Calu3 (cell line): ENCODE results near the gene S1PR3. TPM values are rescaled to one million over a fixed set of nuclear protein-coding genes. Genes with fewer than 3 reads are reported as not detected.

Experiments used
- BruUV-seq: library from RNA; stranded (reverse); fragments of 400-500 nt; replicated peaks from 2 replicates; lab custom pipeline; 2021; lab: Mats Ljungman, UMichigan
- CTCF ChIA-PET: fragments of 300-600 bp; sonication (Branson Sonifier 250); formaldehyde crosslinking; loops from one replicate; lab custom pipeline; 2022; ENCODE audit warnings: antibody characterized with exemption; lab: Charles Lee
- DNase-seq: peaks from one replicate; pipeline ENCODE4 v3.0.0; 2022
- H3K27ac Mint-ChIP-seq: one replicate; pipeline ENCODE4 v1.8.0; 2022; ENCODE audit warnings: mixed read lengths; ENCODE audit not compliant: unreplicated experiment
- H3K27me3 Mint-ChIP-seq: one replicate; pipeline ENCODE4 v1.8.0; 2022; ENCODE audit warnings: mixed read lengths; ENCODE audit not compliant: unreplicated experiment
- H3K36me3 Mint-ChIP-seq: one replicate; pipeline ENCODE4 v1.8.0; 2022; ENCODE audit warnings: mild to moderate bottlenecking, moderate library complexity, mixed read lengths; ENCODE audit not compliant: insufficient read depth, unreplicated experiment
- H3K4me1 Mint-ChIP-seq: one replicate; pipeline ENCODE4 v1.8.0; 2022; ENCODE audit warnings: mild to moderate bottlenecking, low read depth, mixed read lengths; ENCODE audit not compliant: unreplicated experiment
- H3K4me3 Mint-ChIP-seq: one replicate; pipeline ENCODE4 v1.8.0; 2022; ENCODE audit warnings: mild to moderate bottlenecking, low read depth, moderate library complexity, mixed read lengths; ENCODE audit not compliant: unreplicated experiment
- H3K9me3 Mint-ChIP-seq: one replicate; pipeline ENCODE4 v1.8.0; 2022; ENCODE audit warnings: low read depth, mixed read lengths; ENCODE audit not compliant: unreplicated experiment
- intact Hi-C: fragments of 100-400 bp; cut with micrococcal nuclease; formaldehyde crosslinking; loops from one replicate; pipeline ENCODE4 v1.10.0; 2022; ENCODE audit not compliant: unreplicated experiment
- total RNA-seq: library from RNA; stranded (reverse); gene quantifications from 2 replicates; pipeline ENCODE4 v1.2.3, GENCODE V29; 2022
- TF ChIP-seq, protein P1 (sequence below): fragments of 200-600 bp; IDR thresholded peaks from one replicate; pipeline ENCODE4 v1.8.0; 2022; ENCODE audit warnings: antibody characterized with exemption; ENCODE audit not compliant: unreplicated experiment

S1PR3 gene
- total RNA-seq, 1 experiment from 2014 or later = 0.66 TPM

DNA sequence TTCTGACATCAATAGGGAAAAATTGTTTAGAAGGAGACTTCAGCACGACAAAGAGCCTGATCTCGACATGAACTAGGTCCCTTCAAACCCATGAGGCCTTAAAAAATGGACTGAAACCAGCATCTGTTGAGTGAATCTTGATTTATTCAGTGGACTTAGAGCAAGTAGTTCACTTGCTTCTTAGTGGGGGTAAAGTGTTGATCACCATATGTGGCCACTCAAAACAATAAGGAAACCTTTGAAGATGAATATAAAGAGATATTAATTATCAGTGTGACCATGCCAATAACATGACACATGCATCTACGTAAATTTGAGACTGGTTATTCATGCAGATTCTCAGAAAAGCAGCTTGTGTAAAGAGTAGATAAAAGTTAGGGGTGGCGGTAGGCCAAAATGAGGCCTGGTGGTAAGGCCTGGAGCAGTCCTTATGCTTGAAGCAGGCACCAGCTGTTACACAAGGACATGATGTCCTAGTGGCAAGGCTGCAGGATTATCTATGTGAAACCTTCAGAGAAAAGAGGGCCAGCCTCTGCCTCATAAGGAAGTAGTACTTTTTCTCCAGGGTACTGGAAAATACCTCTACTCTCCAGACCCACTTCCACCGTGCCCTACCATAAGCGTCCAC, 61.3 kb downstream of the S1PR3 start:
- TF ChIP-seq, protein P1, sequence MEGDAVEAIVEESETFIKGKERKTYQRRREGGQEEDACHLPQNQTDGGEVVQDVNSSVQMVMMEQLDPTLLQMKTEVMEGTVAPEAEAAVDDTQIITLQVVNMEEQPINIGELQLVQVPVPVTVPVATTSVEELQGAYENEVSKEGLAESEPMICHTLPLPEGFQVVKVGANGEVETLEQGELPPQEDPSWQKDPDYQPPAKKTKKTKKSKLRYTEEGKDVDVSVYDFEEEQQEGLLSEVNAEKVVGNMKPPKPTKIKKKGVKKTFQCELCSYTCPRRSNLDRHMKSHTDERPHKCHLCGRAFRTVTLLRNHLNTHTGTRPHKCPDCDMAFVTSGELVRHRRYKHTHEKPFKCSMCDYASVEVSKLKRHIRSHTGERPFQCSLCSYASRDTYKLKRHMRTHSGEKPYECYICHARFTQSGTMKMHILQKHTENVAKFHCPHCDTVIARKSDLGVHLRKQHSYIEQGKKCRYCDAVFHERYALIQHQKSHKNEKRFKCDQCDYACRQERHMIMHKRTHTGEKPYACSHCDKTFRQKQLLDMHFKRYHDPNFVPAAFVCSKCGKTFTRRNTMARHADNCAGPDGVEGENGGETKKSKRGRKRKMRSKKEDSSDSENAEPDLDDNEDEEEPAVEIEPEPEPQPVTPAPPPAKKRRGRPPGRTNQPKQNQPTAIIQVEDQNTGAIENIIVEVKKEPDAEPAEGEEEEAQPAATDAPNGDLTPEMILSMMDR = no peak
- DNase-seq = no peak
- CTCF ChIA-PET = no interaction called here
- Mint-ChIP-seq H3K4me1 (no peaks in the 10 kb centered on the region), H3K4me3 (no peak overlapping the region), H3K27me3 (no peaks in the 10 kb centered on the region), H3K36me3 (no peaks in the 10 kb centered on the region), H3K27ac (no peak overlapping the region), H3K9me3 (no peaks in the 10 kb centered on the region)
- BruUV-seq = no TSS peak
- intact Hi-C loops = no loop called here

DNA sequence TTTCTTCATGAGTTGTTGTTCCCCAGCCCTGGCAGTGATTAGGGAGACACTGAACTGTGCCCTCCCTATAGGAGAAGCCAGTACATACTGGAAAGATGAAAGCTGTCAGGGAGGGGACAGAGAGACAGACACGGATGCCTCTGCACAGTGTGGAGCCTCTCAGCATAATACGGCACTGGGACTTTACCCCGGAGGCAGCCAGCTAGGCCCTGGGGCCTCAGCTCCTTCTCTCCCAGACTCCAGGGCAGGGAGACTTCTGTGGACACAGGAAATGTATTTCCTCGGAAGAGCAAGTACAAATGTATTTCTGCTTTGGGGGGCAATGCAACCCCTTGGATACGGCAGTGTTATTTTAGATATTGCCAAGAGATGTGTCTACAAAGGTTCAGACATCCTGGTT, 62.0 kb downstream of the S1PR3 start:
- Mint-ChIP-seq H3K36me3 (no peaks in the 10 kb centered on the region), H3K4me1 (no peaks in the 10 kb centered on the region), H3K27me3 (no peaks in the 10 kb centered on the region), H3K9me3 (no peaks in the 10 kb centered on the region), H3K4me3 (no peak overlapping the region), H3K27ac (no peak overlapping the region)
- no peak for DNase-seq
- TF ChIP-seq, protein P1 = no peak
- no TSS peak for BruUV-seq
- intact Hi-C loops = no loop called here
- CTCF ChIA-PET = no interaction called here

Other genes with a start within 250 kb of the S1PR3 start
- gene SHC3, start 187.3 kb downstream of the S1PR3 start, total RNA-seq = 2.3 and 4.0 TPM in 2 replicates